ENCODE measurements around the gene DICER1. TPM values are rescaled to one million over a fixed set of nuclear protein-coding genes. Genes with fewer than 3 reads are reported as not detected.

The DICER1 gene
- total RNA-seq, 4 donors from 2014 or later = 29.4 to 63.7 (median 37.9) TPM

GRCh38 chr14:95119336-95119735, 38.0 kb downstream of the DICER1 start:
- TF ChIP-seq, protein P1, sequence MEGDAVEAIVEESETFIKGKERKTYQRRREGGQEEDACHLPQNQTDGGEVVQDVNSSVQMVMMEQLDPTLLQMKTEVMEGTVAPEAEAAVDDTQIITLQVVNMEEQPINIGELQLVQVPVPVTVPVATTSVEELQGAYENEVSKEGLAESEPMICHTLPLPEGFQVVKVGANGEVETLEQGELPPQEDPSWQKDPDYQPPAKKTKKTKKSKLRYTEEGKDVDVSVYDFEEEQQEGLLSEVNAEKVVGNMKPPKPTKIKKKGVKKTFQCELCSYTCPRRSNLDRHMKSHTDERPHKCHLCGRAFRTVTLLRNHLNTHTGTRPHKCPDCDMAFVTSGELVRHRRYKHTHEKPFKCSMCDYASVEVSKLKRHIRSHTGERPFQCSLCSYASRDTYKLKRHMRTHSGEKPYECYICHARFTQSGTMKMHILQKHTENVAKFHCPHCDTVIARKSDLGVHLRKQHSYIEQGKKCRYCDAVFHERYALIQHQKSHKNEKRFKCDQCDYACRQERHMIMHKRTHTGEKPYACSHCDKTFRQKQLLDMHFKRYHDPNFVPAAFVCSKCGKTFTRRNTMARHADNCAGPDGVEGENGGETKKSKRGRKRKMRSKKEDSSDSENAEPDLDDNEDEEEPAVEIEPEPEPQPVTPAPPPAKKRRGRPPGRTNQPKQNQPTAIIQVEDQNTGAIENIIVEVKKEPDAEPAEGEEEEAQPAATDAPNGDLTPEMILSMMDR (IDR thresholded peaks at IDR 0.05 in 4 of 5, conservative IDR thresholded peaks at IDR 0.05 in 1 of 5) = no peak
- no peak for TF ChIP-seq POLR2A (IDR thresholded peaks at IDR 0.05)
- intact Hi-C loops (cut with DNase I; ENCODE audit: low total_unique reads) (loop anchor here (10.0 kb wide), 1 partner anchor 305 kb away; no protein-coding TSS in a partner anchor), in situ Hi-C loops (cut with MboI; ENCODE audit: low sequenced_read_pairs in 4 of 4) (no loop called here)
- ATAC-seq (no peak), DNase-seq (no peak)
- Histone ChIP-seq H3K27ac (no peak overlapping the region), H3K4me1 (peaks cover 39 to 41% of the 10 kb centered on the region in 2 donors), H3K9me3 (no peaks in the 10 kb centered on the region), H3K36me3 (peaks cover 0 to 24% of the 10 kb centered on the region in 2 donors), H3K4me3 (no peak overlapping the region), H3K27me3 (no peaks in the 10 kb centered on the region)

- Histone ChIP-seq H3K36me3 (peaks cover 0 to 32% of the 10 kb centered on the region in 2 donors), H3K27me3 (no peaks in the 10 kb centered on the region), H3K4me3 (no peak overlapping the region), H3K9me3 (no peaks in the 10 kb centered on the region), H3K4me1 (peaks cover 30% of the 10 kb centered on the region in 2 donors), H3K27ac (peak overlapping the region; percentile 5 to 52 (median 13))
- intact Hi-C loops (cut with DNase I; ENCODE audit: low total_unique reads) = loop anchor here (10.0 kb wide), 1 partner anchor 307 kb away; no protein-coding TSS in a partner anchor
- in situ Hi-C loops (cut with MboI; ENCODE audit: low sequenced_read_pairs in 4 of 4) = no loop called here
- no peak for TF ChIP-seq POLR2A (IDR thresholded peaks at IDR 0.05)
- TF ChIP-seq, protein P1 (IDR thresholded peaks at IDR 0.05 in 4 of 5, conservative IDR thresholded peaks at IDR 0.05 in 1 of 5) = no peak
- no peak for DNase-seq
- peak in 1 of 2 donors; percentile 74 for ATAC-seq
These were observed 39.2 kb downstream of the DICER1 start for GRCh38 chr14:95117937-95118721.

GRCh38 chr14:95113476-95113875, 43.9 kb downstream of the DICER1 start:
- DNase-seq (no peak), ATAC-seq (no peak)
- Histone ChIP-seq H3K36me3 (peaks cover 0 to 63% of the 10 kb centered on the region in 2 donors), H3K27me3 (no peaks in the 10 kb centered on the region), H3K27ac (no peak overlapping the region), H3K4me3 (no peak overlapping the region), H3K9me3 (no peaks in the 10 kb centered on the region), H3K4me1 (peaks cover 11 to 14% of the 10 kb centered on the region in 2 donors)
- no peak for TF ChIP-seq POLR2A (IDR thresholded peaks at IDR 0.05)
- TF ChIP-seq, protein P1 (IDR thresholded peaks at IDR 0.05 in 4 of 5, conservative IDR thresholded peaks at IDR 0.05 in 1 of 5) = no peak
- in situ Hi-C loops (cut with MboI; ENCODE audit: low sequenced_read_pairs in 4 of 4) = no loop called here
- intact Hi-C loops (cut with DNase I; ENCODE audit: low total_unique reads) = loop anchor here (10.0 kb wide), 1 partner anchor 311 kb away; no protein-coding TSS in a partner anchor

DNA sequence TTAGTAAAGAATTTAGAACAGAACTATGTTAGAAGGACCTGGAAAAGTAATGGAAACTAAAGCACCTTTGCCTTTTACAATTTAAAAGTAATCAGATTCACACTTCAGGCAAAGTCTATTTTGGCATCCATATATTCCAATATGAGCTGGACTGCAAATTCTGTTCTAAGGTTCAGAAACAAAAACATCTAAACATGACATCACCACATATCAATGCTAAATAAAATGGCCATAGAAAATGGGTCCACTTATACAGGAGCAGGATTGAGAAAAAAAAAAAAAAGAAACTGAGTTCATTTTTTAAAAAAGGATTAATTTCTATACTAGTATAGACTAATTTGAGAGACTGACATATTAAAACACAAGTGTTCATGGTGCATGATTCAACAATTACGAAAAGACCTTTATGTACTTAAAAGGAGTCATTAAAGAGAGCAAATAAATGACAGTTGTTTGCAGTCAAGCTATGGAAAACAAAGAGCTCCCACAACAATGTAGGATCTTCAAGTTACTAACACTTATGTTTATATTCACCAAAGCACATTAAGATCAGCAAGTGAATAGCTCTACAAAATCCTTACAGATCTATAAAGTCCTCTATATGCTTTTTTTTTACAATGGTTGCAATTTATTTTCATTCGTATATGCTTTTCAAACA, 45.7 kb downstream of the DICER1 start:
- Histone ChIP-seq H3K27ac (no peak overlapping the region), H3K36me3 (peaks cover 0 to 78% of the 10 kb centered on the region in 2 donors), H3K4me3 (no peak overlapping the region), H3K9me3 (no peaks in the 10 kb centered on the region), H3K27me3 (no peaks in the 10 kb centered on the region), H3K4me1 (no peaks in the 10 kb centered on the region)
- TF ChIP-seq POLR2A (IDR thresholded peaks at IDR 0.05) = no peak
- TF ChIP-seq, protein P1 (IDR thresholded peaks at IDR 0.05 in 4 of 5, conservative IDR thresholded peaks at IDR 0.05 in 1 of 5) = no peak
- intact Hi-C loops (cut with DNase I; ENCODE audit: low total_unique reads) = loop anchor here (10.0 kb wide), 1 partner anchor 313 kb away; no protein-coding TSS in a partner anchor
- DNase-seq = no peak
- no peak for ATAC-seq
- in situ Hi-C loops (cut with MboI; ENCODE audit: low sequenced_read_pairs in 4 of 4) = no loop called here
